Mononuclear cell (primary cell): Measurements from ENCODE around the gene MAPKAP1. TPM values are rescaled to one million over a fixed set of nuclear protein-coding genes. Genes with fewer than 3 reads are reported as not detected.

ENCODE experiments used
- H3K27me3 ChIP-seq: 2 replicates; pipeline ENCODE4 v1.6.0; 2011; ENCODE audit warnings: low read length, control low read depth; ENCODE audit not compliant: insufficient read depth
- H3K4me1 ChIP-seq: 2 replicates; pipeline ENCODE4 v1.5.1; 2011; ENCODE audit warnings: mild to moderate bottlenecking, low read length, control low read depth; ENCODE audit not compliant: insufficient read depth
- H3K4me3 ChIP-seq: 2 replicates; pipeline ENCODE4 v1.5.1; 2011; ENCODE audit warnings: mild to moderate bottlenecking, low read length, moderate library complexity
- H3K9me3 ChIP-seq: 2 replicates; pipeline ENCODE4 v1.5.1; 2011; ENCODE audit warnings: low read depth, mild to moderate bottlenecking, control low read depth, low read length
- total RNA-seq: library from RNA; depleted of rRNA; stranded (reverse); fragments of >200 nt; gene quantifications from one replicate; pipeline ENCODE4 v1.2.3, GENCODE V29; 2012

The MAPKAP1 gene
- total RNA-seq, 1 donor: 41.0 TPM

- no peak overlapping the region for H3K4me3 ChIP-seq
- no peaks in the 10 kb centered on the region for H3K9me3 ChIP-seq
- H3K27me3 ChIP-seq: no peaks in the 10 kb centered on the region
- no peaks in the 10 kb centered on the region for H3K4me1 ChIP-seq
Measured at GRCh38 chr9:125547368-125547767, 159.6 kb downstream of the MAPKAP1 start.

- Histone ChIP-seq H3K27me3 (no peaks in the 10 kb centered on the region), H3K4me1 (no peaks in the 10 kb centered on the region), H3K9me3 (no peaks in the 10 kb centered on the region), H3K4me3 (no peak overlapping the region)
Measured at GRCh38 chr9:125545845-125546244, 161.2 kb downstream of the MAPKAP1 start.

GRCh38 chr9:125544988-125545651 lies 161.9 kb downstream of the MAPKAP1 start:
- no peaks in the 10 kb centered on the region for H3K9me3 ChIP-seq
- no peak overlapping the region for H3K4me3 ChIP-seq
- no peaks in the 10 kb centered on the region for H3K27me3 ChIP-seq
- no peaks in the 10 kb centered on the region for H3K4me1 ChIP-seq

GRCh38 chr9:125544484-125544883 lies 162.5 kb downstream of the MAPKAP1 start:
- H3K4me3 ChIP-seq: no peak overlapping the region
- no peaks in the 10 kb centered on the region for H3K4me1 ChIP-seq
- H3K27me3 ChIP-seq: no peaks in the 10 kb centered on the region
- no peaks in the 10 kb centered on the region for H3K9me3 ChIP-seq

GRCh38 chr9:125541840-125542243 lies 165.2 kb downstream of the MAPKAP1 start:
- Histone ChIP-seq H3K4me1 (no peaks in the 10 kb centered on the region), H3K4me3 (no peak overlapping the region), H3K9me3 (no peaks in the 10 kb centered on the region), H3K27me3 (no peaks in the 10 kb centered on the region)

GRCh38 chr9:125540497-125540896 lies 166.5 kb downstream of the MAPKAP1 start:
- no peaks in the 10 kb centered on the region for H3K9me3 ChIP-seq
- no peaks in the 10 kb centered on the region for H3K27me3 ChIP-seq
- no peak overlapping the region for H3K4me3 ChIP-seq
- no peaks in the 10 kb centered on the region for H3K4me1 ChIP-seq

GRCh38 chr9:125538092-125538473 lies 168.9 kb downstream of the MAPKAP1 start:
- Histone ChIP-seq H3K27me3 (no peaks in the 10 kb centered on the region), H3K4me3 (no peak overlapping the region), H3K9me3 (no peaks in the 10 kb centered on the region), H3K4me1 (no peaks in the 10 kb centered on the region)

- no peaks in the 10 kb centered on the region for H3K4me1 ChIP-seq
- H3K4me3 ChIP-seq: no peak overlapping the region
- no peaks in the 10 kb centered on the region for H3K27me3 ChIP-seq
- no peaks in the 10 kb centered on the region for H3K9me3 ChIP-seq
Measured at GRCh38 chr9:125537442-125538091, 169.4 kb downstream of the MAPKAP1 start.

- no peaks in the 10 kb centered on the region for H3K27me3 ChIP-seq
Measured at GRCh38 chr9:125536776-125537175, 170.2 kb downstream of the MAPKAP1 start.

GRCh38 chr9:125536167-125536772 lies 170.7 kb downstream of the MAPKAP1 start:
- no peaks in the 10 kb centered on the region for H3K4me1 ChIP-seq

More at GRCh38 chr9:125536776-125537175, 170.2 kb downstream of the MAPKAP1 start:
- H3K4me3 ChIP-seq: no peak overlapping the region
- no peaks in the 10 kb centered on the region for H3K4me1 ChIP-seq
- H3K9me3 ChIP-seq: no peaks in the 10 kb centered on the region

GRCh38 chr9:125534971-125535701 lies 171.9 kb downstream of the MAPKAP1 start:
- Histone ChIP-seq H3K4me3 (no peak overlapping the region), H3K9me3 (no peaks in the 10 kb centered on the region), H3K27me3 (no peaks in the 10 kb centered on the region), H3K4me1 (peaks cover 8% of the 10 kb centered on the region)

More at GRCh38 chr9:125536167-125536772, 170.7 kb downstream of the MAPKAP1 start:
- no peaks in the 10 kb centered on the region for H3K9me3 ChIP-seq
- no peak overlapping the region for H3K4me3 ChIP-seq
- H3K27me3 ChIP-seq: no peaks in the 10 kb centered on the region

GRCh38 chr9:125532812-125533594 lies 174.0 kb downstream of the MAPKAP1 start:
- peaks cover 26% of the 10 kb centered on the region for H3K4me1 ChIP-seq

GRCh38 chr9:125532412-125532811 lies 174.6 kb downstream of the MAPKAP1 start:
- no peak overlapping the region for H3K4me3 ChIP-seq
- H3K27me3 ChIP-seq: no peaks in the 10 kb centered on the region
- H3K4me1 ChIP-seq: peaks cover 32% of the 10 kb centered on the region
- no peaks in the 10 kb centered on the region for H3K9me3 ChIP-seq

More at GRCh38 chr9:125532812-125533594, 174.0 kb downstream of the MAPKAP1 start:
- Histone ChIP-seq H3K9me3 (no peaks in the 10 kb centered on the region), H3K27me3 (no peaks in the 10 kb centered on the region), H3K4me3 (no peak overlapping the region)
